IMR-90 (cell line): ENCODE data around the gene GP1BA. TPM values are rescaled to one million over a fixed set of nuclear protein-coding genes. Genes with fewer than 3 reads are reported as not detected.

Source experiments
- ATAC-seq: fragments of 200-7000 bp; cut with Tn5 transposase; 2 replicates; pipeline ENCODE4 v1.9.1; 2020; ENCODE audit warnings: low read depth, mild to moderate bottlenecking, moderate library complexity
- BruUV-seq: library from RNA; stranded (reverse); fragments of 400-500 nt; replicated peaks from 2 replicates; lab custom pipeline; 2021; lab: Mats Ljungman, UMichigan
- CTCF ChIA-PET: fragments of 300-600 bp; formaldehyde crosslinking; extraction: SDS; loops from one replicate; lab custom pipeline; 2021; ENCODE audit warnings: antibody characterized with exemption; lab: Yijun Ruan, JAX
- POLR2A ChIA-PET: fragments of 300-600 bp; sonication (Branson Sonifier 250); formaldehyde crosslinking; loops from one replicate; lab custom pipeline; 2022; ENCODE audit warnings: antibody characterized with exemption; ENCODE audit not compliant: unreplicated experiment; lab: Charles Lee
- DNase-seq: peaks from one replicate; pipeline ENCODE4 v3.0.0; 2013
- H2AFZ ChIP-seq: replicated peaks from 2 replicates; pipeline ENCODE3; 2013; ENCODE audit warnings: low read length, mild to moderate bottlenecking; ENCODE audit not compliant: poor library complexity
- H2AK5ac ChIP-seq: 2 replicates; pipeline ENCODE4 v1.6.1; 2013; ENCODE audit warnings: low read depth, low read length, inconsistent platforms
- H2AK9ac ChIP-seq: replicated peaks from 2 replicates; pipeline ENCODE3; 2013; ENCODE audit warnings: mild to moderate bottlenecking, low read depth, low read length, moderate library complexity; ENCODE audit not compliant: poor library complexity
- H2BK120ac ChIP-seq: 2 replicates; pipeline ENCODE4 v1.6.1; 2013; ENCODE audit warnings: low read depth, low read length, inconsistent platforms
- H2BK15ac ChIP-seq: 3 replicates; pipeline ENCODE4 v1.6.1; 2013; ENCODE audit warnings: low read depth, low read length, inconsistent platforms
- H2BK20ac ChIP-seq: 2 replicates; pipeline ENCODE4 v1.6.1; 2013; ENCODE audit warnings: low read depth, mild to moderate bottlenecking, inconsistent platforms, low read length, moderate library complexity
- H2BK5ac ChIP-seq: 2 replicates; pipeline ENCODE4 v1.6.1; 2013; ENCODE audit warnings: mild to moderate bottlenecking, low read depth, low read length, inconsistent platforms; ENCODE audit not compliant: poor library complexity, severe bottlenecking
- H3K14ac ChIP-seq: replicated peaks from 2 replicates; pipeline ENCODE4 v1.6.1; 2013; ENCODE audit warnings: low read depth, low read length, inconsistent platforms
- H3K18ac ChIP-seq: 2 replicates; pipeline ENCODE4 v1.6.1; 2013; ENCODE audit warnings: low read depth, low read length, control low read depth
- H3K23ac ChIP-seq: 2 replicates; pipeline ENCODE4 v1.6.1; 2013; ENCODE audit warnings: low read depth, low read length, inconsistent platforms
- H3K27ac ChIP-seq: 2 replicates; pipeline ENCODE4 v1.5.1; 2013; ENCODE audit warnings: mild to moderate bottlenecking, control low read depth, low read length; ENCODE audit not compliant: insufficient read depth
- H3K27me3 ChIP-seq: 2 replicates; pipeline ENCODE4 v1.6.1; 2013; ENCODE audit warnings: low read length; ENCODE audit not compliant: control insufficient read depth, insufficient read depth
- H3K36me3 ChIP-seq: 2 replicates; pipeline ENCODE4 v1.6.1; 2013; ENCODE audit warnings: low read length, mixed read lengths; ENCODE audit not compliant: control insufficient read depth, insufficient read depth
- H3K4ac ChIP-seq: 2 replicates; pipeline ENCODE4 v1.6.1; 2013; ENCODE audit warnings: low read depth, low read length, inconsistent platforms
- H3K4me1 ChIP-seq: 2 replicates; pipeline ENCODE4 v1.6.1; 2013; ENCODE audit warnings: low read length, mixed read lengths; ENCODE audit not compliant: control insufficient read depth, insufficient read depth
- H3K4me2 ChIP-seq: 2 replicates; pipeline ENCODE4 v1.6.1; 2013; ENCODE audit warnings: low read depth, mild to moderate bottlenecking, control low read depth, low read length, moderate library complexity
- H3K4me3 ChIP-seq: 2 replicates; pipeline ENCODE4 v1.5.1; 2013; ENCODE audit warnings: low read depth, mild to moderate bottlenecking, control low read depth, low read length, moderate library complexity; ENCODE audit not compliant: insufficient read depth
- H3K56ac ChIP-seq: 2 replicates; pipeline ENCODE4 v1.6.1; 2013; ENCODE audit warnings: low read length, inconsistent platforms; ENCODE audit not compliant: insufficient read depth; ENCODE audit errors: extremely low read depth
- H3K79me1 ChIP-seq, 2 experiments: 2 replicates each; pipeline ENCODE4 v1.6.1; 2013; ENCODE audit warnings: low read length in 2 of 2, inconsistent platforms in 1 of 2, low read depth in 1 of 2
- H3K9ac ChIP-seq: 2 replicates; pipeline ENCODE4 v1.6.1; 2013; ENCODE audit warnings: low read depth, low read length, control low read depth
- H3K9me1 ChIP-seq: 2 replicates; pipeline ENCODE4 v1.6.1; 2013; ENCODE audit warnings: low read length, inconsistent platforms; ENCODE audit not compliant: insufficient read depth
- H3K9me3 ChIP-seq: 2 replicates; pipeline ENCODE4 v1.6.1; 2013; ENCODE audit warnings: low read length; ENCODE audit not compliant: control insufficient read depth, insufficient read depth
- H4K20me1 ChIP-seq: 2 replicates; pipeline ENCODE4 v1.6.1; 2013; ENCODE audit warnings: low read length, inconsistent platforms; ENCODE audit not compliant: insufficient read depth
- H4K5ac ChIP-seq: 2 replicates; pipeline ENCODE4 v1.6.1; 2013; ENCODE audit warnings: mild to moderate bottlenecking, low read depth, low read length, control low read depth
- H4K8ac ChIP-seq, 2 experiments: 2 replicates each; pipeline ENCODE4 v1.6.1; 2013; ENCODE audit warnings: low read depth in 2 of 2, low read length in 2 of 2, control low read depth in 1 of 2, inconsistent platforms in 1 of 2
- H4K91ac ChIP-seq: 2 replicates; pipeline ENCODE4 v1.6.1; 2013; ENCODE audit warnings: low read depth, low read length, inconsistent platforms; ENCODE audit not compliant: insufficient read depth
- BHLHE40 ChIP-seq: fragments of 150-350 bp; IDR thresholded peaks from 2 replicates; pipeline ENCODE4 v1.6.1; 2016; ENCODE audit warnings: mild to moderate bottlenecking, low read depth, low read length
- CHD1 ChIP-seq: IDR thresholded peaks from 2 replicates; pipeline ENCODE4 v1.6.1; 2012; ENCODE audit warnings: low read depth, low read length, improper control_type of control experiment
- CTCF ChIP-seq: conservative IDR thresholded peaks from 2 replicates; pipeline ENCODE4 v1.5.1; 2012; ENCODE audit warnings: mild to moderate bottlenecking, low read depth, low read length, improper control_type of control experiment
- ELK1 ChIP-seq: fragments of 150-350 bp; IDR thresholded peaks from 2 replicates; pipeline ENCODE4 v1.6.1; 2016; ENCODE audit warnings: low read depth, mild to moderate bottlenecking, low read length, moderate library complexity, borderline replicate concordance
- FOS ChIP-seq: fragments of 150-350 bp; IDR thresholded peaks from 2 replicates; pipeline ENCODE4 v1.6.1; 2016; ENCODE audit warnings: low read depth, low read length
- MAFK ChIP-seq: IDR thresholded peaks from 2 replicates; pipeline ENCODE4 v1.6.1; 2012; ENCODE audit warnings: low read depth, low read length, improper control_type of control experiment
- MAZ ChIP-seq: IDR thresholded peaks from 2 replicates; pipeline ENCODE4 v1.6.1; 2012; ENCODE audit warnings: low read depth, mild to moderate bottlenecking, low read length, improper control_type of control experiment, moderate library complexity, borderline replicate concordance
- MXI1 ChIP-seq: IDR thresholded peaks from 2 replicates; pipeline ENCODE4 v1.6.1; 2012; ENCODE audit warnings: low read depth, mild to moderate bottlenecking, low read length, moderate library complexity, borderline replicate concordance
- NFE2L2 ChIP-seq: fragments of 150-350 bp; IDR thresholded peaks from 2 replicates; pipeline ENCODE4 v1.6.1; 2016; ENCODE audit warnings: low read depth, mild to moderate bottlenecking, low read length
- POLR2A ChIP-seq: IDR thresholded peaks from 2 replicates; pipeline ENCODE4 v1.6.1; 2012; ENCODE audit warnings: mild to moderate bottlenecking, low read depth, low read length
- RAD21 ChIP-seq: IDR thresholded peaks from 2 replicates; pipeline ENCODE4 v1.6.1; 2012; ENCODE audit warnings: low read length, improper control_type of control experiment
- RCOR1 ChIP-seq: IDR thresholded peaks from 2 replicates; pipeline ENCODE4 v1.6.1; 2012; ENCODE audit warnings: mild to moderate bottlenecking, low read length, improper control_type of control experiment; ENCODE audit not compliant: insufficient replicate concordance
- RFX5 ChIP-seq: IDR thresholded peaks from 2 replicates; pipeline ENCODE4 v1.8.0; 2012; ENCODE audit warnings: low read depth, mild to moderate bottlenecking, low read length, moderate library complexity
- SMC3 ChIP-seq: fragments of 150-350 bp; IDR thresholded peaks from 2 replicates; pipeline ENCODE4 v1.6.1; 2016; ENCODE audit warnings: low read depth, mild to moderate bottlenecking, antibody characterized with exemption, low read length, moderate library complexity
- WGBS, 2 experiments: methylation state at CpG; one replicate each; pipeline versions ENCODE4 v1.1.5 to v1.1.7; 2013; ENCODE audit warnings: missing lambda C conversion rate in 2 of 2; ENCODE audit not compliant: insufficient read length in 1 of 2; ENCODE audit errors: extremely low coverage in 2 of 2; 5-methylcytosine and 5-hydroxymethylcytosine counted together
- dilution Hi-C: fragments of 300-500 bp; cut with HindIII; formaldehyde crosslinking; loops from one replicate; pipeline ENCODE4 v1.14.3; 2018; ENCODE audit warnings: low sequenced_read_pairs; ENCODE audit not compliant: unreplicated experiment
- in situ Hi-C: fragments of 300-500 bp; cut with MboI; formaldehyde crosslinking; loops from 3 replicates; pipeline ENCODE4 v1.14.3; 2019; ENCODE audit warnings: low sequenced_read_pairs, inconsistent platforms, mixed read lengths
- intact Hi-C: fragments of 100-400 bp; cut with micrococcal nuclease; formaldehyde crosslinking; loops from 2 replicates; pipeline ENCODE4 v1.10.0; 2022
- polyA plus RNA-seq, 3 experiments: library from polyadenylated mRNA; depleted of rRNA; stranded (reverse); fragments of >200 nt; gene quantifications; 2 replicates each; pipeline ENCODE4 v1.2.3, GENCODE V29; 2012; ENCODE audit warnings: low replicate concordance in 1 of 3
- total RNA-seq: library from RNA; depleted of rRNA; stranded (reverse); fragments of >200 nt; gene quantifications from 2 replicates; pipeline ENCODE4 v1.2.3, GENCODE V29; 2012

GP1BA gene
- total and polyA plus RNA-seq, 2 of the 4 experiments (the other 2 are of a cell fraction) = not detected

DNA sequence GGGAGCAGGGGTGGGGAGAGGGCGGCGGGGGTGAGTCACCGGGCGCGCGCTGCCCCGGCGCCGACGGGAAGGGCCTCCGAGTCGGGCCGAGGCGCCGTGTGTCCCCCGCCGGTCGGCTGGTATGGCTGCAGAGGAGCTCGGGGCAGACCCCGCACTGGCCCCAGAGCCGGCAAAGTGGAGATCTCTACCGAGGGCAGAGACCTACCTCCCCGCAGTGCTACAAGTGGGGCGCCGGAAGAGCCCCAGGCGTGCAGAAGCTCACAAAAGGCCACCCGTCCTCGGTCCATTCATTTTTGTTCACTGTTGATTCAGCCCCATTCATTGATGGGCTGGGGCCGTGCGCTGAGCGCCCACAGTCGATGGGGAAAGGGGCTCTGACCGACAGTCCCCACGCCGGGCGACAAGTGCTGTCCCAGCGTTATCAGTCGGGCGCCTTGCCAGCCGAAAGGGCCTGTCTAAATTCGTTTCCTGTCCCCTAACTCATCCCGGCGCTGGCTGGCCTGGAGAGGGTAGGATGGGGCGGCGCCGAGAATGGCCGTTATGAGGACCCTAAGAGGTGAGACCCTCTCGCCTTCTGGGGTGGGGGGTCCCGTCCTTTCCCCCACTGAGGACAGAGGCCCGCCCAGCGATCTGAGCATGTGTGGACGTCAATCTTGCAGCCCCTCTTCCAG is 18.1 kb downstream of the GP1BA start (continued):
- TF ChIP-seq NFE2L2 = no peak

DNA sequence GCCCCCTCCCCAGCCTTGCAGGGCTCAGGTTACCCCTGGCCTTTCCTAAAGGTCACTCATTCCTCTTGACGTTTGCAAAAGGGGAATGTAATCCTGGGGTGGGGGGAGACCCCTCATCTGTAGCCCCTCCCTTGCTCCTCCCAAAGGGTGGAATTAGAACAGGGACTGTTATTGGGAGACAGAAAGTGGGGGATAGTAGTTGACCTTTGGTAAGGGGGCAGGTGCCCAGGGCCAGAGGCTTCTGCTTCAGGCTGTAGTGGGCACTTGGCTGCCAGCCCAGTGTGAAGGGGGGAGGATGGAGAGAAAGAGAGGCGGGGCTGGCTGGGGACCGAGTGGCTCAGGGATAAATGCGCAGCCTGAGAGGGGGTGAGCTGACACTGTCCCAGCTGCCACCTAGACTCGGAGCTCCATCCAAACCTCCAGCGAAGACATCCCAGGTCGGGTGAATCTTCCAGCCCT is 18.7 kb downstream of the GP1BA start, which contains the start of gene ENO3:
Gene ENO3 (plus strand): TSS at position 374 of the 459 bp plus-strand sequence. CDS start 711 bp downstream, outside the sequence.
- peak within 1 kb of the TSS; percentile 74; the same call in 1 of the 3 replicates for H2BK15ac ChIP-seq
- peak within 1 kb of the TSS; percentile 92 for H2AFZ ChIP-seq
- no peaks in the 10 kb centered on the region for H3K9me3 ChIP-seq
- H4K20me1 ChIP-seq = peaks cover 27% of the 10 kb centered on the region
- H2AK5ac ChIP-seq = peak within 1 kb of the TSS; percentile 97
- ChIA-PET POLR2A (interaction anchor here (0.8 to 1.3 kb wide), 2 partner anchors 16 to 117 kb away, joined by 4 to 8 read pairs; no protein-coding TSS in a partner anchor), CTCF (no interaction called here)
- no peak for ATAC-seq
- intact Hi-C loops (no loop called here), in situ Hi-C loops (no loop called here), dilution Hi-C loops (no loop called here)
- H3K36me3 ChIP-seq = peaks cover 10% of the 10 kb centered on the region
- H4K91ac ChIP-seq = peak within 1 kb of the TSS; percentile 94
- no peak for DNase-seq
- peak within 1 kb of the TSS; percentile 30 for H3K4me3 ChIP-seq
- peak within 1 kb of the TSS; percentile 89 for H2BK120ac ChIP-seq
- H3K9me1 ChIP-seq = peaks cover 23% of the 10 kb centered on the region; the same call in 1 of the 2 replicates
- H3K27me3 ChIP-seq = no peaks in the 10 kb centered on the region
- peak within 1 kb of the TSS; percentile 95 to 97 for H4K8ac ChIP-seq
- peak within 1 kb of the TSS; percentile 84 for H3K56ac ChIP-seq
- peaks cover 30% of the 10 kb centered on the region for H3K4me1 ChIP-seq
- peak within 1 kb of the TSS; percentile 8 for H3K18ac ChIP-seq
- H3K9ac ChIP-seq = peak within 1 kb of the TSS; percentile 60
- WGBS, 2 experiments = no CpG with 5 or more reads among the region's 7 CpGs
- H3K14ac ChIP-seq = peak within 1 kb of the TSS; percentile 92
- H3K4me2 ChIP-seq = peak within 1 kb of the TSS; percentile 64
- BruUV-seq = no TSS peak
- H3K27ac ChIP-seq = peak within 1 kb of the TSS; percentile 80
- H3K23ac ChIP-seq = peak within 1 kb of the TSS; percentile 91
- H4K5ac ChIP-seq = peak within 1 kb of the TSS; percentile 77
- peak within 1 kb of the TSS; percentile 57 for H2BK5ac ChIP-seq
- H2BK20ac ChIP-seq = peak within 1 kb of the TSS; percentile 61
- H3K4ac ChIP-seq = peak within 1 kb of the TSS; percentile 99
- peaks cover 12 to 27% of the 10 kb centered on the region in 2 experiments; a peak in 3 of 4 replicates for H3K79me1 ChIP-seq
- H2AK9ac ChIP-seq = peak within 1 kb of the TSS; percentile 98
- TF ChIP-seq RAD21 = no peak
- no peak for TF ChIP-seq RFX5
- TF ChIP-seq POLR2A = no peak
- no peak for TF ChIP-seq ELK1
- TF ChIP-seq MAZ = no peak
- no peak for TF ChIP-seq BHLHE40
- TF ChIP-seq NFE2L2 = no peak
- no peak for TF ChIP-seq RCOR1
- TF ChIP-seq CHD1 = no peak
- TF ChIP-seq SMC3 = no peak
- no peak for TF ChIP-seq FOS
- no peak for TF ChIP-seq CTCF
- TF ChIP-seq MXI1 = no peak
- no peak for TF ChIP-seq MAFK
